Activated naive CD8-positive, alpha-beta T cell treated with anti-CD3 and anti-CD28 coated beads, Interleukin-2, amount 50 U/mL, for 24 hours (primary cell): ENCODE data around the gene KRTAP10-3.
"Not testable (repeated sequence)": the region's sequence is repeated elsewhere in the genome, so short reads cannot be mapped to it uniquely, and the experiment has no call there.

Experiments
- ATAC-seq: fragments of 150-1000 bp; cut with Tn5 transposase; one replicate; pipeline ENCODE4 v1.10.0; 2021
- DNase-seq: peaks from one replicate; pipeline ENCODE4 v3.0.0; 2021
- H3K27ac Mint-ChIP-seq: one replicate; pipeline ENCODE4 v1.8.0; 2021; ENCODE audit warnings: mild to moderate bottlenecking, mixed read lengths
- H3K27me3 Mint-ChIP-seq: one replicate; pipeline ENCODE4 v1.8.0; 2021; ENCODE audit warnings: mixed read lengths
- H3K36me3 Mint-ChIP-seq: one replicate; pipeline ENCODE4 v1.8.0; 2021; ENCODE audit warnings: low read depth, mixed read lengths
- H3K4me1 Mint-ChIP-seq: one replicate; pipeline ENCODE4 v1.8.0; 2021; ENCODE audit warnings: mixed read lengths
- H3K4me3 Mint-ChIP-seq: one replicate; pipeline ENCODE4 v1.8.0; 2021; ENCODE audit warnings: mild to moderate bottlenecking, moderate library complexity, mixed read lengths
- H3K9me3 Mint-ChIP-seq: one replicate; pipeline ENCODE4 v1.8.0; 2021; ENCODE audit warnings: mixed read lengths

KRTAP10-3 gene

DNA sequence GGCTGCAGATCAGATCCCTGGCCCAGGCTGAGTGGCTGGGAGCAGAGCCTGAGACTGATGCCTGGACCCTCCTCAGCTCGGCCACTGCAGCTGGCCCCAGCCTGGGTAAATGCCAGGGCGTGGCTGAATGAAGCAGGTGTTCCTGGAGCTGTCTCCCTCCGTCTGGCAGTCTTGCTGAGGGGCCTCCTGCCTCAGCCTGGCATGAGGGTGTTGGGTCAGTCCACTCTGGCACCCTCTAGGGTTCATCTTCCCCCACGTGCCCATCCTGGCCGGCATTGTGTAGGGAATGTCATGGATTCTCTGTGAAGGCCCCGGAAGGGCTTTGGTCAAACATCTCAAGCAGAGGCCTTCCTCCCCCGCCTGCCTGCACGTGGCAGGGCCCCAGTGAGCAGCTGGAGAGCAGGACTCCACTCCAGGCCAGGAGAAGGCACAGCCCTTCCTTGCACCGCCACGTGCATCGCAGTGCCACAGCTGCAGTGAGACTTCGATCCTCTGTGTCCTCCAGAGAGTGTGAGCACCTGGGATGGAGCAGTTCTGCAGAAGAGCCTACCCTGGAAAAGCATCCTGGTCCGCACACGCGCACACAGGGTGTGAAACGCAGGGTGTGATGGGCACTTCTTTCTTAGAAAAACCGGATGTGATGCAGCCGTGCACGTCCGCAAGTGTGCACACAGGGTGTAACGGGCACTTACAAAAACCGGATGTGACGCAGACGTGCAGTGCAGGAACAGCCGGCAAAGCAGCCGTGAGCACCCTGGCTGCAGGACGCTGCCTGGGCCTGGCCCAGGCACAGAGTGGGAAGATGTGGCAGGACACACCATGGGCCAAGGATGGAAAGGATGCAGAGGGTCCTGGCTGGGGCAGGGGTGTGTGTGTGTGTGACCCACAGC, 10.3 kb upstream of the KRTAP10-3 start:
- Mint-ChIP-seq H3K4me3 (no peak overlapping the region), H3K36me3 (no peaks in the 10 kb centered on the region), H3K4me1 (peaks cover 15% of the 10 kb centered on the region), H3K27ac (no peak overlapping the region), H3K27me3 (no peaks in the 10 kb centered on the region), H3K9me3 (no peaks in the 10 kb centered on the region)
- ATAC-seq (no peak), DNase-seq (no peak)

DNA sequence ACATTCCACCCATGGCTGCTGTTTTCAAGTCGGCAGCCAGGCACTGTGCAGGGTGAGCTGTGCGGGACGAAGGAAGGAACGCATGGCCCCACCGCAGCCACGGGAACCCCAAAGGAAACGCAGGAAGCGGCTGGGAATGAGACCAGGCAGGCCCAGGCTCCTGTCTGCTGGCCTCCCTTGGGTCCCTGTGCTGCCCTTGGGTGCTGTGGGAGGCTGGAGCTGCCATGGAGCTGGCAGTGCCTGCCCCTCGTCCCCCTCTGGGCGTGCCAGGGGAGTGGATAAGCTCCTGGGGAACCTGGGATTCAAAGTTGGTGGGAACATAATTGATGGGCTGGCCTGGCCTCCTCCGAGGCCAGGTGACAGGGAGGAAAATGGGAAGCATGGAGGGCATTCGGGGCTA, 9.7 kb upstream of the KRTAP10-3 start:
- Mint-ChIP-seq H3K4me3 (no peak overlapping the region), H3K36me3 (no peaks in the 10 kb centered on the region), H3K27me3 (no peaks in the 10 kb centered on the region), H3K9me3 (no peaks in the 10 kb centered on the region), H3K27ac (no peak overlapping the region), H3K4me1 (peaks cover 15% of the 10 kb centered on the region)
- ATAC-seq (no peak), DNase-seq (no peak)

DNA sequence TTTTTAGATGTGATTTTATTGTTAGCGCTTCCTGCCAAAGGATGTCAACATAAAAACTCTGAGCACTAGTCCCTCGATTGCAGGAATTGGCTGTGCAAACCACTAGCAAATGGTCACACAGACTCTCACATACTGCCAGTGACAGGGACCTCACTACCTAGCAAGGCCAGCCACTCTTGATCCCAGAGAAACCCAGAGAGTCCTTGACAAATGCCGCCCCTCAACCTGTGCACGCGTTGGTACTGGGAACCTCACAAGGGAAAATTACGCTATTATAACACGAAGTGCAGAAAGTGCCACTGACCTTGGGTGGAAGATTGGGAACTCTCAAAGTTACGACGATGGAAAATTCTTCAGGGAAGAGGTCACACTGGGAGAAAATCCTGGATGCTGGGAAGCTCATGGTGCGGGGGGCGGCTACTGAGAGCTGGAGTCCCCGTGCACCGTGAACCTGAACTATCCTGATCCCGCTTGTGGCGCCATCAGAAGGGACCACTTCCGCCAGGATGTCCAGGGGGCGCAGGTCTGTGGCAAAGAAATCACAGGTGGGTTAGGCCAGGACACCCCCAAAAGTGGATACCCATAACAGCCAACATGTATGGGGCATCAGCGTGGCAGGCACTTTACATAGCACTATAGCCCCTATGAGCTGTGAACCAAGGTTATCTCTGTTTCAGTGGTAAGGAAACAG, 9.0 kb upstream of the KRTAP10-3 start:
- DNase-seq (no peak), ATAC-seq (no peak)
- peaks cover 15% of the 10 kb centered on the region for H3K4me1 Mint-ChIP-seq
- no peaks in the 10 kb centered on the region for H3K27me3 Mint-ChIP-seq
- no peaks in the 10 kb centered on the region for H3K9me3 Mint-ChIP-seq
- no peak overlapping the region for H3K4me3 Mint-ChIP-seq
- H3K36me3 Mint-ChIP-seq = no peaks in the 10 kb centered on the region
- H3K27ac Mint-ChIP-seq = no peak overlapping the region

DNA sequence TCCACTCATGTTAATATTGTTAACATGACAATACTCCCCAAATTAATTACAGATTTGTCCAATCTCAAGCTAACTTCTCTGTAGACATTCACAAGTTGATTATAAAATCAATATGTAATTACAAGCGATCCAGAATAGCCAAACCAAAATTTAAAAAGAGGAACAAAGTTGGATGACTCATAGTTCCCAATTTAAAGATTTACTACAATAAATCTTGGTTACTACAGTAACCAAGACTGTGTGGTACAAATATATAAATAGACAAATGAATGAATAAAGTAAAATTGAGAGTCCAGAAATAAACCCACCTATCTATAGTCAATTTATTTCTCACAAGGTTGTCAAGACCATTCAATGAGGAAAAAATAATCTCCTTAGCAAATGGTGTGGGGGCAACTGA, 7.8 kb upstream of the KRTAP10-3 start:
- ATAC-seq (no peak), DNase-seq (no peak)
- Mint-ChIP-seq H3K36me3 (peaks cover 2% of the 10 kb centered on the region), H3K4me1 (peaks cover 15% of the 10 kb centered on the region), H3K27ac (no peak overlapping the region), H3K27me3 (no peaks in the 10 kb centered on the region), H3K9me3 (peaks cover 8% of the 10 kb centered on the region), H3K4me3 (no peak overlapping the region)

DNA sequence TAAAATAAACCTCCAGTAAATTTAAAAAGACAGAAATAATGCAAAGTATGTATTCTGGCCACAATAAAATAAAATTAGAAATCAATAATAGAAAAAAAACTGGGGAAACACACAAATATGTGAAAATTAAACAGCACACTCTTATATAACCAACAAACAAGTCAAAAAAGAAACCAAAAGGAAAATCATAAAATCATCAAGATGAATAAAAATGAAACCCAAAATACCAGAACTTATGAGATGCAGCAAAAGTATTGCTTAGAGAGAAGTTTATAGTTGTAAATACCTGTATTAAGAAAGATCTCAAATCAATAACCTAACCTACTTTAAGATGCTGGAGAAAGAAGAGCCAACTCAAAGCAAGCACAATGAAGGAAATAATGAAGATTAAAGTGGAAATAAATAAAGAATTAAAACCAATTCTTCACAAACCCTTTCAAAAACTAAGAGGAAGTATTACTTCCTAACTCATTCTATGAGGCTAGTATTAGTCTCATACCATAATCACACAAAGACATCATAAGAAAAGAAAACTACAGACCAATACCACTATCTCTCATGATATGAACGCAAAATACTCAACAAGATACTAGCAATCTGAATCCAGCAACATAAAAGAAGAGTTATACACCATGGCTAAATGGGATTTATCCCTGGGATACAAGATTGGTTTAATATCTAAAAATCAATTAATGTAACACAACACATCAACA, 6.4 kb upstream of the KRTAP10-3 start:
- Mint-ChIP-seq H3K27me3 (no peaks in the 10 kb centered on the region), H3K4me1 (peaks cover 15% of the 10 kb centered on the region), H3K36me3 (peaks cover 5% of the 10 kb centered on the region), H3K4me3 (no peak overlapping the region), H3K27ac (peak overlapping the region; percentile 70), H3K9me3 (peaks cover 14% of the 10 kb centered on the region)
- ATAC-seq = no peak
- DNase-seq = no peak

DNA sequence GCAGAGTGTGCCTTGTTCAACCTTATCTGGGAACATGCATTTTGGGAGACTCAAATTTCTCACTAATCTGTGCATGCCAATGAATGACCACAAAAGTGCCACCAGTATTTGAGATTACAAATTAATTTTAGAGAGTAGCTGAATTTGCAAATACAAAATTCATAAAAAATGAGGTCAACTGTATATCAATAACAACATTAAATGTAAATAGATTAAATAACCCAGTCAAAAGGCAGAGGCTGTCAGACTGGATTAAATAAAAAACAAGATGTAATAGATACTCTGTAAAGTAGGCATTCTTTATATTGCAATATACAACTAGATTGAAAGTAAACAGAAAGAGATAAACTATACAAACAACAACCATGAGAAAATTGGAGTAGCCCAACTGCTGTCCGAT, 5.5 kb upstream of the KRTAP10-3 start:
- DNase-seq (no peak), ATAC-seq (no peak)
- H3K27me3 Mint-ChIP-seq = no peaks in the 10 kb centered on the region
- H3K4me3 Mint-ChIP-seq = no peak overlapping the region
- peaks cover 15% of the 10 kb centered on the region for H3K4me1 Mint-ChIP-seq
- peaks cover 5% of the 10 kb centered on the region for H3K36me3 Mint-ChIP-seq
- H3K9me3 Mint-ChIP-seq = peaks cover 14% of the 10 kb centered on the region
- no peak overlapping the region for H3K27ac Mint-ChIP-seq

DNA sequence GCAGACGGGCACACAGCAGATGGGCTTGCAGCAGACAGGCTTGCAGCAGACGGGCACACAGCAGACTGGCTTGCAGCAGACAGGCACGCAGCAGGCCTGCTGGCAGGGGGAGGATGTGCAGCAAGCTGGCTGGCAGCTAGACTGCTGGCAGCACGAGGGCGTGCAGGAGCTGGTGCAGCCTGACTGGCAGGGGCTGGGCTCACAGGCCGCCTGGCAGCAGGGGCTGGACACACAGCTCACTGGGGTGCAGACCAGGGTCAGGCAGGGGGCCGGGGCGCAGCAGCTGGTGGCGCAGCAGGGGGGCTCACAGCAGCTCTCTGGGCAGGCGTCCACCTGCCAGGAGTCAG, 293 bp downstream of the KRTAP10-3 start:
- H3K27ac Mint-ChIP-seq, H3K4me3 Mint-ChIP-seq, ATAC-seq, H3K36me3 Mint-ChIP-seq, DNase-seq, H3K4me1 Mint-ChIP-seq, H3K27me3 Mint-ChIP-seq: not testable (repeated sequence)
- H3K9me3 Mint-ChIP-seq = peaks cover 24% of the 10 kb centered on the region

DNA sequence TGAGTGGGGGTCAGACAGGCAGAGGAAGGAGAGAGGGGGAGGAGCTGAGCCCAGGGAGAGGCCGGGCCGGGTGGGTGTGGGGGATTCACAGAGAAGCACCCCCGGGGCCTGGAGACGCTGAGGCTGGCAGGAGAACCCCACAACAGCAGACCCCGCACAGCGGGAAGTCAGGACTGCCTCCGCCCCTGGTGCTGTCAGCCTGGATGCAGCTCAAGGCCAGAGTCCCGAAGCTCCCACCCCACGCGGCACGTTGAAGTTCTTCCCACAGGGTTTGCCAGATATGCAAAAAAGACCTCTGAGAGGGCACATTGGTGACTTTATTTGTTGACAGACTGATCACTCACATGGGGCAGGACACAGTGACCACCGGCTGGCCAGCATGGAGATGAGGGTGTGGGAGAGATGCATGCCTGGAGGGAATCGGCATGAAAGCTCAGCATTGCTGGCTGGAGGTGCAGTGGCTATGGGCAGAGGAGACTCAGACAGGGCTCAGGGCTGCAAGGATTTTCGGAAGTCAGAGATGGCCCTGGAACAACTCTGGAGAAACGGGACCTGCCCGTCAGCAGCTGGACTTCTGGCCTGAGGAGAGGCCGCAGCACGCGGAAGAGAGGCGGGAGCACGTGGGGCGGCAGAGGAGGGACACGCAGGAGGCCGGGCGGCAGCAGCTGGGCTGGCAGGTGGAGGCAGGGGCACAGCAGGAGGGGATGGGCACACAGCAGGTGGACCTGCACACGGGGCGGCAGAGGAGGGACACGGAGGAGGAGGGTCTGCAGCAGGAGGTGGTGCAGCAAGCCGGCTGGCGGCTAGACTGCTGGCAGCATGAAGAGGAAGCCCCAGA, 885 bp downstream of the KRTAP10-3 start:
- ATAC-seq = no peak
- Mint-ChIP-seq H3K4me1 (no peaks in the 10 kb centered on the region), H3K9me3 (peaks cover 26% of the 10 kb centered on the region), H3K27ac (no peak overlapping the region), H3K4me3 (no peak overlapping the region), H3K36me3 (peaks cover 5% of the 10 kb centered on the region), H3K27me3 (peaks cover 9% of the 10 kb centered on the region)
- no peak for DNase-seq

DNA sequence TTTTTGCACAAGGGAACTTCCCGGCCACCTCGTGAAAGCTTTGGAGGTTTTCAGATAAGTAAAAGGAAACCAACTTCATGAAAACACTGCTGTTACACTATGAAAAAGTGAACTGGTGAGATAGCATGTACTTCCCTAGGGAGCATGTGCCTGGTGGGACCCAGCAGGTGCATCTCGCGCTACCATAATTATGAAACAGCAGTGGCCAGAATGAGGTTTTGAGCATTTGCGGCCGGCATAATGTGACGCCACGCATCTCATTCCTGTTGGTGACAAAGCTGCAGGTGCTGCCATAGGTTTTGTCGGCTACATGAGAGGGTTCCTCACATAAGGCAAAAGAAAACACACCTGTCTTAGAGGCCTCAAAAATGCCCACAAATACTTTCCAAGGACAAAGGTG, 1.7 kb downstream of the KRTAP10-3 start:
- peaks cover 3% of the 10 kb centered on the region for H3K36me3 Mint-ChIP-seq
- peaks cover 20% of the 10 kb centered on the region for H3K9me3 Mint-ChIP-seq
- DNase-seq (no peak), ATAC-seq (no peak)
- peaks cover 9% of the 10 kb centered on the region for H3K27me3 Mint-ChIP-seq
- H3K27ac Mint-ChIP-seq = no peak overlapping the region
- H3K4me1 Mint-ChIP-seq = no peaks in the 10 kb centered on the region
- no peak overlapping the region for H3K4me3 Mint-ChIP-seq

DNA sequence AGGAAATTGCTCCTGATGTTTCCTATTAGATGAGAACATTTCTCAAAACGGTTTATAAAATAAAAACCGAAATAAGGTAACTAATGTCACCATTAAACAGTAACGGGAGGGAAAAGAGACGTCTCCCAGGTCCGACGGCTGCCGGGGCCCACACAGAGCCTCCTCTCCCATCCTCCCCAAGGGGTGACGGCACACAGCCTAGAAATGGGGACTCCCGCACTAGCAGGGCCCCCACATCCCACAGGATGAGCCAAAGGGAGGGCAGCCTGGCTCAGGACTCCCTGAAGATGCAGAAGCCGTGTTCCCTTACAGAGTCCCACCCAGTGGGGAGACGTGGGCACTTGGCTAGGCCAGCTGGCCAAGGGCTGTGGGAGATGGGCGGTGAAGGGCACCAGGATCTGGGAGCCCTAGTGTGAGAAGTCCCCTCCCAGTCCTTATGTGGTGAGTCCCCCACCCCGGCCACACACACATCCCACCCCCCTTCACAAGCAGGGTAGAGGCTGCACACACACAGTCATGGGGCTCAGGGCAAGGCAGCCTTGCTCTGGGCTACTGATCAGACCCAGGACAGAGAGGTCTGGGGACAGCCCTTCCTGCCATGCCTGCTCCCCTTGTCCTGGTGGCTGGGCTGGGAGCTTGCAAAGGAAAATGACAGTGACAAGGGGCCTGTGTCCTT, 3.3 kb downstream of the KRTAP10-3 start:
- Mint-ChIP-seq H3K27me3 (peaks cover 11% of the 10 kb centered on the region), H3K36me3 (no peaks in the 10 kb centered on the region), H3K4me3 (no peak overlapping the region), H3K27ac (no peak overlapping the region), H3K4me1 (no peaks in the 10 kb centered on the region), H3K9me3 (peaks cover 13% of the 10 kb centered on the region)
- DNase-seq (no peak), ATAC-seq (no peak)

DNA sequence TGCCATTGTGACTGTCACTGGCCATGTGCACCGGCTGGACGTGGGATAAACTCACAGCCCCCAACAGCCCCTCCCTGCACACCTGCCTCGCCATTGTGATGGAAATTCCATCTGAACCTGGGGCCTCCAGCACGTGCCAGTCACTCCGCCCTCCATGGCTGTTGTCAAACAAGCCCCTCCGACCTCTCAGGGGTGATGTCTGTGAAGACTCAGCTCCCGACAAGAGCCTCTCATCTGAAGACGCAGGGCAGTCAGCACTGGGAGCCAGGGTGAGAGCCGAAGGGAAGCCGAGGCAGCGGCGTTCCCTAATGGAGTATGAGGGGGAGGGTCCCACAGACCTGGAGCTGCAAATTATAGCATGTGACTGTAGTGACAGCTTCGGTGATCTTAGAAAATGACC, 5.9 kb downstream of the KRTAP10-3 start:
- Mint-ChIP-seq H3K4me3 (no peak overlapping the region), H3K4me1 (peaks cover 5% of the 10 kb centered on the region), H3K27me3 (peaks cover 9% of the 10 kb centered on the region), H3K9me3 (peaks cover 14% of the 10 kb centered on the region), H3K36me3 (peaks cover 2% of the 10 kb centered on the region), H3K27ac (no peak overlapping the region)
- no peak for DNase-seq
- ATAC-seq = no peak

DNA sequence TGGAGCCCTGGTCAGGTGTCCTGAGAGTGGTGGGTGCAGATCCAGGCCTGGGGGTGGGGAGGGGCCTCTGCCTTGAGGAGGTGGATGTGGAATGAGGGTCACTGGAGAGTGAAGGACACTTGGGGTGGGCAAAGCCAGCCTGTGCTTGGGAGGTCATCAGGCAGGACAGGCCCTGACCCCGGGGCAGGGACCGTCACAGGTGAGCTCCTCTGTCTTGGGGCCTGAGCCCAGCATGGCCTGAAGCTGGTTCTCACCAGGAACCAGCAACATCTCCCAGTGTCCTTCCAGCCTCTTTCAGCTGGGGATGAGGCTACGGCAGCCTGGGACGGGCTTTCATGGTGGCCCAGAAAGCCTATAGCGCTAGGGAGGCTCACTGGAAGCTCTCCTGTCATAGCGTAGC, 6.5 kb downstream of the KRTAP10-3 start:
- H3K4me1 Mint-ChIP-seq = peaks cover 11% of the 10 kb centered on the region
- ATAC-seq = no peak
- DNase-seq = no peak
- peaks cover 8% of the 10 kb centered on the region for H3K36me3 Mint-ChIP-seq
- H3K9me3 Mint-ChIP-seq = peaks cover 19% of the 10 kb centered on the region
- H3K27me3 Mint-ChIP-seq = peaks cover 8% of the 10 kb centered on the region
- no peak overlapping the region for H3K27ac Mint-ChIP-seq
- H3K4me3 Mint-ChIP-seq = no peak overlapping the region

DNA sequence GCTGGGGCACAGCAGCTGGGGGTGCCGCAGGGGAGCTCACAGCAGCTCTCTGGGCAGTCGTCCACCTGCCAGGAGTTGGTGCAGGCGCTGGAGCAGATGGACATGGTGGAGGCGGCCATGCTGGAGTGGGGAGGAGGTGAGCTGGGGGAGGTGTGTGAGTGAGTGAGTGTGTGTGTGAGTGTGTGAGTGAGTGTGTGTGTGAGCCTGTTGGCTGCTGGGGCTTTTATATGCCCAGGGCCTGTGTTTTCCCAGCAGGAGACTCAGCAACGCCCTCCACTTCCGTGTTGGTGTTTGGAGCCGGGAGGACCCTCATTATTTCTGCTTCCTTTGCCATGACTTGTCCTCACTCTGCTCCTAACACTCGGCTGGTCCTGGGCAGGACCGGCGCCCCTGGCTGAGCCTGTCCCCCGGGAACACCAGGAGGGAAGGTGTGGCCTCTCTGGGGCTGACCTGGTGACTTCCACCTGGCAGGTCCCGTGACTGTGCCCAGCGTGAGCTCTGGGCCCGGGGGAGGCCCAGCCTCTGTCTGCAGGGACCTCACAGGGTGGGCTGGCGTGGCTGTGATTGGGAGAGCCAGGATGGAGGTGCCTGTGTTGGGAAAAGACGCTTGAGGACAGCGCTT, 7.1 kb downstream of the KRTAP10-3 start, which contains the start of gene KRTAP10-2:
KRTAP10-2 (minus strand) TSS at position 166 of the 622 bp plus-strand sequence; CDS start at position 119, 47 bp downstream.
- Mint-ChIP-seq H3K9me3 (peaks cover 26% of the 10 kb centered on the region), H3K27me3 (peaks cover 8% of the 10 kb centered on the region), H3K27ac (no peak within 1 kb of the TSS), H3K4me1 (peaks cover 14% of the 10 kb centered on the region), H3K36me3 (peaks cover 14% of the 10 kb centered on the region), H3K4me3 (no peak within 1 kb of the TSS)
- no peak for DNase-seq
- ATAC-seq = no peak
